ENCODE measurements around the gene CA12.
"Not testable (repeated sequence)": the region's sequence is repeated elsewhere in the genome, so short reads cannot be mapped to it uniquely, and the experiment has no call there.

CA12 gene

GRCh38 chr15:63335543-63336240, 46.0 kb downstream of the CA12 start:
- DNase-seq (ENCODE audit: low spot score), result no peak

GRCh38 chr15:63334821-63335220, 46.8 kb downstream of the CA12 start:
- DNase-seq (ENCODE audit: low spot score), result no peak

- no peak for DNase-seq (ENCODE audit: low spot score)
These were observed 49.1 kb downstream of the CA12 start for GRCh38 chr15:63332367-63333124.

- no peak for DNase-seq (ENCODE audit: low spot score)
These were observed 50.2 kb downstream of the CA12 start for GRCh38 chr15:63331456-63331855.

- DNase-seq (ENCODE audit: low spot score), result no peak
These were observed 50.7 kb downstream of the CA12 start for GRCh38 chr15:63330926-63331325.

GRCh38 chr15:63329567-63330350, 51.9 kb downstream of the CA12 start:
- no peak for DNase-seq (ENCODE audit: low spot score)

GRCh38 chr15:63327648-63328421, 53.8 kb downstream of the CA12 start:
- no peak for DNase-seq (ENCODE audit: low spot score)

- no peak for DNase-seq (ENCODE audit: low spot score)
These were observed 56.9 kb downstream of the CA12 start for GRCh38 chr15:63324770-63325169.

GRCh38 chr15:63323798-63324563, 57.7 kb downstream of the CA12 start:
- DNase-seq (ENCODE audit: low spot score), result no peak

- no peak for DNase-seq (ENCODE audit: low spot score)
These were observed 59.1 kb downstream of the CA12 start for GRCh38 chr15:63322541-63322940.

- DNase-seq (ENCODE audit: low spot score), result no peak
These were observed 60.2 kb downstream of the CA12 start for GRCh38 chr15:63321462-63321861.

- DNase-seq (ENCODE audit: low spot score), result not testable (repeated sequence)
These were observed 60.7 kb downstream of the CA12 start for GRCh38 chr15:63320981-63321380.

GRCh38 chr15:63320446-63320845, 61.2 kb downstream of the CA12 start:
- not testable (repeated sequence) for DNase-seq (ENCODE audit: low spot score)

GRCh38 chr15:63319065-63319464, 62.6 kb downstream of the CA12 start:
- no peak for DNase-seq (ENCODE audit: low spot score)

- DNase-seq (ENCODE audit: low spot score), result no peak
These were observed 63.3 kb downstream of the CA12 start for GRCh38 chr15:63318344-63318743.

GRCh38 chr15:63314409-63314808, 67.2 kb downstream of the CA12 start:
- DNase-seq (ENCODE audit: low spot score), result no peak

GRCh38 chr15:63313825-63314224, 67.8 kb downstream of the CA12 start:
- no peak for DNase-seq (ENCODE audit: low spot score)

GRCh38 chr15:63312286-63312685, 69.4 kb downstream of the CA12 start:
- no peak for DNase-seq (ENCODE audit: low spot score)

- DNase-seq (ENCODE audit: low spot score), result no peak
These were observed 71.0 kb downstream of the CA12 start for GRCh38 chr15:63310646-63311045.

GRCh38 chr15:63308947-63309346, 72.7 kb downstream of the CA12 start:
- no peak for DNase-seq (ENCODE audit: low spot score)

- DNase-seq (ENCODE audit: low spot score), result no peak
These were observed 73.2 kb downstream of the CA12 start for GRCh38 chr15:63308491-63308890.

Measured in germinal center (tissue), 1 donor.